MV-4-11 (cell line): ENCODE measurements around the gene TSPY8.
"Not testable (repeated sequence)": the region's sequence is repeated elsewhere in the genome, so short reads cannot be mapped to it uniquely, and the experiment has no call there.

Source experiments
- DNase-seq: peaks from one replicate; lab custom pipeline; 2025; lab: John Stamatoyannopoulos, UW

Gene TSPY8

GRCh38 chrY:9357497-9357896 is at the start of gene TSPY8:
Gene TSPY8 (plus strand): TSS chrY:9357797. CDS start chrY:9357843, 46 bp downstream.
- DNase-seq: not testable (repeated sequence)

GRCh38 chrY:9320996-9321395 is 36.6 kb upstream of the TSPY8 start:
- no peak for DNase-seq

- not testable (repeated sequence) for DNase-seq
Measured at GRCh38 chrY:9337164-9337563, 20.4 kb upstream of the TSPY8 start, which contains the start of gene TSPY4. Gene TSPY4 (plus strand): TSS chrY:9337464. CDS start chrY:9337510, 46 bp downstream.

GRCh38 chrY:9396527-9396926 is 38.9 kb downstream of the TSPY8 start:
- DNase-seq: not testable (repeated sequence)

- not testable (repeated sequence) for DNase-seq
Measured at GRCh38 chrY:9398121-9398520, 40.5 kb downstream of the TSPY8 start, which contains the start of gene TSPY3. Gene TSPY3 (plus strand): TSS chrY:9398421. CDS start chrY:9398467, 46 bp downstream.
